Right cardiac atrium (tissue), 5 donors: Measurements from ENCODE around the gene CPD. TPM values are rescaled to one million over a fixed set of nuclear protein-coding genes. Genes with fewer than 3 reads are reported as not detected.
"Not testable (repeated sequence)": the region's sequence is repeated elsewhere in the genome, so short reads cannot be mapped to it uniquely, and the experiment has no call there.

ENCODE experiments used
- ATAC-seq, 2 donors: fragments of 200-7000 bp; cut with Tn5 transposase; one replicate each; pipeline versions ENCODE4 v1.8.0 to v1.9.1; 2020; ENCODE audit warnings: moderate library complexity in 2 of 2, mild to moderate bottlenecking in 1 of 2
- DNase-seq, 3 donors: peaks; one replicate each; pipeline ENCODE4 v3.0.0-alpha.2; 2020
- H3K27ac ChIP-seq: one replicate; pipeline ENCODE4 v1.5.1; 2013; ENCODE audit warnings: mild to moderate bottlenecking, low read length, control low read depth, moderate library complexity
- H3K27me3 ChIP-seq: one replicate; pipeline ENCODE4 v1.6.1; 2013; ENCODE audit not compliant: control insufficient read depth, insufficient read depth
- H3K4me1 ChIP-seq: one replicate; pipeline ENCODE4 v1.6.1; 2013; ENCODE audit warnings: low read length; ENCODE audit not compliant: control insufficient read depth, insufficient read depth
- H3K4me3 ChIP-seq: one replicate; pipeline ENCODE4 v1.5.1; 2013; ENCODE audit warnings: low read length, control low read depth
- H3K9me3 ChIP-seq: one replicate; pipeline ENCODE4 v1.6.1; 2013; ENCODE audit warnings: low read length; ENCODE audit not compliant: control insufficient read depth
- WGBS: extraction: QIAGEN DNeasy Blood & Tissue Kit; methylation state at CpG from one replicate; pipeline ENCODE4 v1.1.7; 2013; 5-methylcytosine and 5-hydroxymethylcytosine counted together
- intact Hi-C, 4 donors: fragments of 100-400 bp; cut with DNase I; formaldehyde crosslinking; loops; one replicate each; pipeline versions ENCODE4 v1.11.0 to v1.14.0; 2022 to 2023
- polyA plus RNA-seq: library from polyadenylated mRNA; stranded (reverse); fragments of 200-250 nt; gene quantifications from one replicate; pipeline ENCODE4 v1.2.3, GENCODE V29; 2013
- total RNA-seq, 4 donors: library from RNA; stranded (reverse); fragmentation: NEBNext Ultra II Directional; extraction: Animal tissue kit (Norgen Biotek cat#: 25700); gene quantifications; one replicate each; pipeline ENCODE4 v1.2.1, GENCODE V29; 2021
- donor health status: healthy with polysubstance abuse.
- donor health status: DM: no; HTN: yes; CAD: no.
- donor health status: DM: no; HTN: no; CAD: no.
- donor health status: DM: no; HTN: yes; CAD: no; lungs with severe emphysema.
- donor health status: DM: yes; HTN: yes; CAD: no.

Gene CPD
- total and polyA plus RNA-seq, 5 donors, result 6.5 to 37.1 (median 32.2) TPM

DNA sequence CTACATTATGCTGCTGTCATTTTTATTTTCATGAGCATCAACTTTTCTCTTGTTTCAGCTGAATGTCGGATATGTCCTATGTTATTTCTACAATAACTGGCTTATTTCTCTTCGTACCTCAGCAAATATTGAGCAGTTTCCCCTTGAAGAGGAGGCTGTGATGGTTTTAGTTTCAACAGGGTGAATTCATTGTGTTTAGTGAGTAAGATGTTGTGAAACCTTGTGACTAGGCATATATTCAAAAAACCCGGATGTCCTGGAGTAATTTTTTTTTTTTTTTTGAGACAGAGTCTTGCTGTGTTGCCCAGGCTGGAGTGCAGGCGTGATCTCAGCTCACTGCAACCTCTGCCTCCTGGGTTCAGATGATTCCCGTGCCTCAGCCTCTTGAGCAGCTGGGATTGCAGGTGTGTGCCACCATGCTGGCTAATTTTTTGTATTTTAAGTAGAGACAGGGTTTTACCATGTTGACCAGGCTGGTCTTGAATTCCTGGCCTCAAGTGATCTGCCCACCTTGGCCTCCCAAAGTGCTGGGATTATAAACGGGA lies 11.1 kb downstream of the CPD start:
- WGBS, result 84% methylated on average over 6 of the region's 6 CpGs
- intact Hi-C loops, result no loop called here
- no peaks in the 10 kb centered on the region for H3K27me3 ChIP-seq
- no peak for ATAC-seq
- H3K4me1 ChIP-seq, result no peaks in the 10 kb centered on the region
- H3K9me3 ChIP-seq, result no peaks in the 10 kb centered on the region
- no peak overlapping the region for H3K27ac ChIP-seq
- no peak for DNase-seq
- no peak overlapping the region for H3K4me3 ChIP-seq

DNA sequence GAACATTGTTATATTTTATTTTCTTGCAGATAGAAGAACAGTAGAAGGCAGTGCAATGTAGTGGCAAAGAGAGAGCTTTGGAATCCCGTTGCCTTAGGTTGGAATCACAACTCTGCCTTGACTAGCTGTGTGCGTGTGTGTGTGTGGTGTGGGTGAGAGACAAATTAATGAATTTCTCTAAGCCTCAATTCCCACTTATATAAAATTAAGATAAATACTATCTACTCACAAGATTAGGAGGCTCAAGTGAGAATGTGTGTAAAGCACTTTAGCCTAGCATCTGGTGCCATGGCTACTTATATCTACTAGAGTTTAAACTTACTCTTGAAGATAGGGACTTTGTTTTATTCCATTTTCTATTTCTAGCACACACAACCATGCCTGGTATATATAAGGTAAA lies 12.8 kb downstream of the CPD start:
- Histone ChIP-seq H3K4me3 (no peak overlapping the region), H3K9me3 (no peaks in the 10 kb centered on the region), H3K4me1 (no peaks in the 10 kb centered on the region), H3K27me3 (no peaks in the 10 kb centered on the region), H3K27ac (no peak overlapping the region)
- no peak for DNase-seq
- WGBS, result 90% methylated on average over 2 of the region's 2 CpGs
- ATAC-seq, result no peak
- intact Hi-C loops, result no loop called here

- intact Hi-C loops, result no loop called here
- no peak for DNase-seq
- no peaks in the 10 kb centered on the region for H3K27me3 ChIP-seq
- ATAC-seq, result no peak
- no peak overlapping the region for H3K27ac ChIP-seq
- 95% methylated on average over 4 of the region's 4 CpGs for WGBS
- H3K4me3 ChIP-seq, result no peak overlapping the region
- H3K9me3 ChIP-seq, result no peaks in the 10 kb centered on the region
- no peaks in the 10 kb centered on the region for H3K4me1 ChIP-seq
These were observed 14.8 kb downstream of the CPD start for GRCh38 chr17:30393491-30393890.

GRCh38 chr17:30393911-30394867 lies 15.5 kb downstream of the CPD start:
- Histone ChIP-seq H3K9me3 (no peaks in the 10 kb centered on the region), H3K4me1 (no peaks in the 10 kb centered on the region), H3K4me3 (no peak overlapping the region), H3K27ac (no peak overlapping the region), H3K27me3 (no peaks in the 10 kb centered on the region)
- no peak for DNase-seq
- 55% methylated on average over 6 of the region's 6 CpGs for WGBS
- intact Hi-C loops, result no loop called here
- ATAC-seq, result no peak

GRCh38 chr17:30395398-30396022 lies 16.8 kb downstream of the CPD start:
- Histone ChIP-seq H3K27me3 (no peaks in the 10 kb centered on the region), H3K4me1 (no peaks in the 10 kb centered on the region), H3K4me3 (no peak overlapping the region), H3K27ac (no peak overlapping the region), H3K9me3 (no peaks in the 10 kb centered on the region)
- ATAC-seq (no peak), DNase-seq (no peak)
- WGBS, result 84% methylated on average over 2 of the region's 2 CpGs
- intact Hi-C loops, result no loop called here

GRCh38 chr17:30396129-30396528 lies 17.4 kb downstream of the CPD start:
- Histone ChIP-seq H3K27ac (no peak overlapping the region), H3K4me1 (no peaks in the 10 kb centered on the region), H3K9me3 (no peaks in the 10 kb centered on the region), H3K27me3 (no peaks in the 10 kb centered on the region), H3K4me3 (no peak overlapping the region)
- WGBS, result 75% methylated on average over 1 of the region's 1 CpG
- intact Hi-C loops, result no loop called here
- DNase-seq, result no peak
- ATAC-seq, result no peak

DNA sequence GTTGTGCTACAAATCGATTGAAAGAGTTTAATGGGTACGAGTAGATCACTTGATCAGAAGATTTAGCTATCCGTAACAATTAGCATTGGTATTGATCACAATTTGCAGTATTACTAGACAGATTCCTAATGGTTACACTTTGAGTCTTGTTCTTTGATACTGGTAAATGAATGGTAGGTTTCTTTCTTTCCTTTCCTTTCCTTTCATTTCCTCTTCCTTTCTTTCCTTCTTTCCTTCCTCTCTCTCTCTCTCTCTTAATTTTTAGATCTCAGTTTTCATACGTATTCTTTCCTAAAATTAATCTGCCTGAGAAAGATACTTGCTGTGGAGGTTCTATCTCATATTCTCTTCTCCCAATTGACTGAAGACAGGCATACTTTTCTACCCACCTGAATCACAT lies 17.9 kb downstream of the CPD start:
- no peak overlapping the region for H3K4me3 ChIP-seq
- 80% methylated on average over 4 of the region's 4 CpGs for WGBS
- no peak overlapping the region for H3K27ac ChIP-seq
- DNase-seq (no peak), ATAC-seq (no peak)
- no peaks in the 10 kb centered on the region for H3K4me1 ChIP-seq
- H3K9me3 ChIP-seq, result no peaks in the 10 kb centered on the region
- no peaks in the 10 kb centered on the region for H3K27me3 ChIP-seq
- intact Hi-C loops, result no loop called here

DNA sequence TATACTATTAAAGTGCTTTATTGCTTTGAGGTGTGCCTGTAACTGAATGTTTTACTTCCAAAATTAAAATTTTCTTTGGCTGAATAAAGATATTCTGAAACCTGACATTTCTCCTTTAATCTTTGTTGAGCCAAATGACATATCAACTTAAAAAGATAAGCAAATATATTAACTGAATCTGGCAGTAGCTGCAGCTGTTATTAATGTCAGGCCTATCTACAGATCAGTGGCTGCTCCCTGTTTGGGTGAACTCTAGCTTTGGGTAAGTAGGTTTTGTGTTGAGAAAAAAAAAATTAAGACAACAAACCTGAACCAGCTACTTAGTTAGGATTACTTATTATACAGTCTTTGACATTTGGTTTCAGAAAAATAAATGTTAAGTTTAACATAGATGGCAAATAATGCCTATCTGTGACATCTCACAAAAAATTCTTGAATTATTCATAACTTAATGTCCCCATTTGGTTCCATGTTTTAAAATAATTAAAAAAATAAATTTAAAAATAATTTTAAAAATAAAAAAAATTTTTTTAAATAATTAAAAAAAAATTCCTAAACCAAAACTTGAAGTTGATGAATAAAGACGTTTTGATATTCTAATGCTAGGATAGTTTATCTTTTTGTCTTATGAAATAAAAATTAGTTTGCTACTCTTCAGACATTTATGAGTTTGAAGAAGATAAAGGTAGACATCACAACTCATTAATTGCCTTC lies 19.8 kb downstream of the CPD start:
- ATAC-seq (no peak), DNase-seq (no peak)
- no peak overlapping the region for H3K4me3 ChIP-seq
- no peak overlapping the region for H3K27ac ChIP-seq
- no peaks in the 10 kb centered on the region for H3K27me3 ChIP-seq
- H3K9me3 ChIP-seq, result no peaks in the 10 kb centered on the region
- intact Hi-C loops, result no loop called here
- WGBS, result 93% methylated on average over 1 of the region's 1 CpG
- H3K4me1 ChIP-seq, result no peaks in the 10 kb centered on the region

DNA sequence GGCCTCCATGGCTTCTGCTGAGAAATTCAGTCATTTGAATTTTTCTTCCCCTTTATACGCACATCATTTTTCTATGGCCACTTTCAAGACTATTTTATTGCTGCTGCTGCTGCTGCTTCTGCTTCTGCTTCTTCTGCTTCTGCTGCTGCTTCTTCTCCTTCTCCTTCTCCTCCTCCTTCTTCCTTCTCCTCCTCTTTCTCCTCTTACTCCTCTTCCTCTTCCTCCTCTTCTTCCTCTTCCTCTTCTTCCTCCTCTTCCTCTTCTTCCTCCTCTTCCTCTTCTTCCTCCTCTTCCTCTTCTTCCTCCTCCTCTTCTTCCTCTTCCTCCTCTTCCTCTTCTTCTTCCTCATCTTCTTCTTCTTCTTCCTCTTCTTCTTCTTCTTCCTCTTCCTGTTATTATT lies 22.4 kb downstream of the CPD start:
- Histone ChIP-seq H3K4me3 (no peak overlapping the region), H3K27me3 (no peaks in the 10 kb centered on the region), H3K4me1 (no peaks in the 10 kb centered on the region), H3K9me3 (no peaks in the 10 kb centered on the region), H3K27ac (no peak overlapping the region)
- ATAC-seq (no peak), DNase-seq (no peak)
- WGBS, result 100% methylated on average over 1 of the region's 1 CpG
- intact Hi-C loops, result no loop called here

DNA sequence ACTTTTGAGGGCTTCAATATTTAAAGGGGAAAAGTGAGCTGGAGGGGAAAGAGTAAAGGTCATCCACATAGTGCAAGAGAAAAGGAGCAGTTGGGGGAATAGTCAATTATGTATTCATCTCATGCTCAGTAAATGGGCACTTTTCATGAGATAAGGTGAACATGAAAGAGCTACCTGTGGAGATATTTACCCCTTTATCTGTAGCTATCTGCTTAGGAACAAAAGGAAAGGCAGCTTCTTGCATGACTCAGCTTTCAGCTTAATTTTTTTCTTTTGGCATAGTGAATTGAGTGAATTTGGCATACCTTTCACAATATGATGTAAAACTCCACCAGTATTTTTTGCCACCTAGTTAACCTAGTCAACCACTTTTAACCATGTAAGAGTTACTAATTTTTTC lies 26.4 kb downstream of the CPD start:
- no peaks in the 10 kb centered on the region for H3K4me1 ChIP-seq
- intact Hi-C loops, result no loop called here

DNA sequence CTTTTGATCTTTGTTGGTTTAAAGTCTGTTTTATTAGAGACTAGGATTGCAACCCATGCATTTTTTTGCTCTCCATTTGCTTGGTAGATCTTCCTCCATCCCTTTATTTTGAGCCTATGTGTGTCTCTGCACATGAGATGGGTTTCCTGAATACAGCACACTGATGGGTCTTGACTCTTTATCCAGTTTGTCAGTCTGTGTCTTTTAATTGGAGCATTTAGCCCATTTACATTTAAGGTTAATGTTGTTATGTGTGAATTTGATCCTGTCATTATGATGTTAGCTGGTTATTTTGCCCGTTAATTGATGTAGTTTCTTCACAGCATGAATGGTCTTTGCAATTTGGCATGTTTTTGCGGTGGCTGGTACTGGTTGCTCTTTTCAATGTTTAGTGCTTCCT lies 31.9 kb downstream of the CPD start:
- H3K27me3 ChIP-seq, DNase-seq, H3K9me3 ChIP-seq, intact Hi-C loops, ATAC-seq, H3K4me3 ChIP-seq, H3K27ac ChIP-seq, H3K4me1 ChIP-seq: not testable (repeated sequence)
- 100% methylated on average over 2 of the region's 2 CpGs for WGBS

More for the DNA sequence above, 26.4 kb downstream of the CPD start:
- Histone ChIP-seq H3K9me3 (no peaks in the 10 kb centered on the region), H3K27ac (no peak overlapping the region), H3K4me3 (no peak overlapping the region), H3K27me3 (no peaks in the 10 kb centered on the region)
- ATAC-seq, result no peak
- DNase-seq, result no peak
